Measurements from ENCODE around the gene CTDSP2.

GRCh38 chr12:57781801-57782200, 64.7 kb downstream of the CTDSP2 start:
- TF ChIP-seq EZH2 (IDR thresholded peaks at IDR 0.05; ENCODE audit: low read depth, low read length, severe bottlenecking) (no peak), CTCF (IDR thresholded peaks at IDR 0.05; ENCODE audit: control extremely low read depth in 1 of 3, insufficient read depth in 1 of 3, low read depth in 1 of 3, low read length in 3 of 3) (no peak), SP2 (IDR thresholded peaks at IDR 0.05; ENCODE audit: low read length) (no peak), CEBPB (IDR thresholded peaks at IDR 0.05; ENCODE audit: low read depth, low read length) (no peak), KDM4A (IDR thresholded peaks at IDR 0.05; ENCODE audit: low read depth, low read length, severe bottlenecking) (no peak), USF2 (IDR thresholded peaks at IDR 0.05; ENCODE audit: low read length) (no peak)

All from H1 (cell line).